ENCODE results near the gene SLC13A1.

SLC13A1 gene

GRCh38 chr7:123208793-123209192, 9.0 kb upstream of the SLC13A1 start:
- no peaks in the 10 kb centered on the region for H3K4me1 ChIP-seq (ENCODE audit: low read length)
- no peaks in the 10 kb centered on the region for H3F3A ChIP-seq (ENCODE audit: insufficient read depth, low read length)
- H2AFZ ChIP-seq (ENCODE audit: low read length) = peak overlapping the region; percentile 2; the same call in 1 of the 2 replicates
- TF ChIP-seq EZH2phosphoT487 (IDR thresholded peaks at IDR 0.05; ENCODE audit: low read length) = no peak
- TF ChIP-seq CTCF (IDR thresholded peaks at IDR 0.05; ENCODE audit: low read length) = peak; percentile 76
- no peaks in the 10 kb centered on the region for H3K27me3 ChIP-seq (replicated peaks; ENCODE audit: insufficient read depth, low read length)
- no peak overlapping the region for H3K4me3 ChIP-seq (ENCODE audit: low read length)
- peak; percentile 30 for DNase-seq
- H3K79me2 ChIP-seq (ENCODE audit: low read length) = no peaks in the 10 kb centered on the region
- H3K36me3 ChIP-seq (replicated peaks; ENCODE audit: insufficient read depth, low read length) = no peaks in the 10 kb centered on the region
- H3K9ac ChIP-seq (ENCODE audit: low read length) = no peak overlapping the region
- H3K27ac ChIP-seq (ENCODE audit: low read length) = no peak overlapping the region
- H3K9me2 ChIP-seq (replicated peaks; ENCODE audit: insufficient read depth, low read length) = no peaks in the 10 kb centered on the region
- H3K9me3 ChIP-seq (replicated peaks; ENCODE audit: insufficient read depth, low read length) = no peaks in the 10 kb centered on the region
- no peaks in the 10 kb centered on the region for H4K20me1 ChIP-seq (ENCODE audit: insufficient read depth, low read length)
- no peak overlapping the region for H3K4me2 ChIP-seq (ENCODE audit: low read depth, low read length)

GRCh38 chr7:123204206-123204835, 4.6 kb upstream of the SLC13A1 start:
- H3F3A ChIP-seq (ENCODE audit: insufficient read depth, low read length) = no peaks in the 10 kb centered on the region
- H3K36me3 ChIP-seq (replicated peaks; ENCODE audit: insufficient read depth, low read length) = no peaks in the 10 kb centered on the region
- no peaks in the 10 kb centered on the region for H4K20me1 ChIP-seq (ENCODE audit: insufficient read depth, low read length)
- no peaks in the 10 kb centered on the region for H3K27me3 ChIP-seq (replicated peaks; ENCODE audit: insufficient read depth, low read length)
- no peaks in the 10 kb centered on the region for H3K9me2 ChIP-seq (replicated peaks; ENCODE audit: insufficient read depth, low read length)
- no peak overlapping the region for H2AFZ ChIP-seq (ENCODE audit: low read length)
- H3K9ac ChIP-seq (ENCODE audit: low read length) = no peak overlapping the region
- H3K4me3 ChIP-seq (ENCODE audit: low read length) = no peak overlapping the region
- no peaks in the 10 kb centered on the region for H3K9me3 ChIP-seq (replicated peaks; ENCODE audit: insufficient read depth, low read length)
- no peaks in the 10 kb centered on the region for H3K4me1 ChIP-seq (ENCODE audit: low read length)
- H3K79me2 ChIP-seq (ENCODE audit: low read length) = no peaks in the 10 kb centered on the region
- TF ChIP-seq CTCF (IDR thresholded peaks at IDR 0.05; ENCODE audit: low read length) (no peak), EZH2 (optimal IDR thresholded peaks at IDR 0.05; ENCODE audit: low read depth, low read length) (no peak), EZH2phosphoT487 (IDR thresholded peaks at IDR 0.05; ENCODE audit: low read length) (no peak)
- no peak overlapping the region for H3K27ac ChIP-seq (ENCODE audit: low read length)
- no peak overlapping the region for H3K4me2 ChIP-seq (ENCODE audit: low read depth, low read length)
- DNase-seq = no peak

GRCh38 chr7:123201901-123202300, 2.1 kb upstream of the SLC13A1 start:
- Histone ChIP-seq H3K9ac (ENCODE audit: low read length) (no peak overlapping the region), H3K27me3 (replicated peaks; ENCODE audit: insufficient read depth, low read length) (no peaks in the 10 kb centered on the region), H3K9me3 (replicated peaks; ENCODE audit: insufficient read depth, low read length) (no peaks in the 10 kb centered on the region), H3K4me1 (ENCODE audit: low read length) (no peaks in the 10 kb centered on the region), H2AFZ (ENCODE audit: low read length) (no peak overlapping the region), H3F3A (ENCODE audit: insufficient read depth, low read length) (no peaks in the 10 kb centered on the region), H3K9me2 (replicated peaks; ENCODE audit: insufficient read depth, low read length) (no peaks in the 10 kb centered on the region), H3K27ac (ENCODE audit: low read length) (no peak overlapping the region), H3K4me3 (ENCODE audit: low read length) (no peak overlapping the region), H3K4me2 (ENCODE audit: low read depth, low read length) (no peak overlapping the region), H3K36me3 (replicated peaks; ENCODE audit: insufficient read depth, low read length) (no peaks in the 10 kb centered on the region), H3K79me2 (ENCODE audit: low read length) (no peaks in the 10 kb centered on the region), H4K20me1 (ENCODE audit: insufficient read depth, low read length) (no peaks in the 10 kb centered on the region)
- no peak for TF ChIP-seq EZH2 (optimal IDR thresholded peaks at IDR 0.05; ENCODE audit: low read depth, low read length)
- TF ChIP-seq EZH2phosphoT487 (IDR thresholded peaks at IDR 0.05; ENCODE audit: low read length) = no peak
- no peak for TF ChIP-seq CTCF (IDR thresholded peaks at IDR 0.05; ENCODE audit: low read length)
- no peak for DNase-seq

All from MM.1S (cell line).